OCI-LY7 (cell line): Measurements from ENCODE around the gene CXCR4. TPM values are rescaled to one million over a fixed set of nuclear protein-coding genes. Genes with fewer than 3 reads are reported as not detected.
A peak's percentile ranks its signal among the peaks of the same experiment; 100 is the strongest.

ENCODE experiments used
- BruUV-seq: library from RNA; stranded (reverse); fragments of 400-500 nt; replicated peaks from 2 replicates; lab custom pipeline; 2021; lab: Mats Ljungman, UMichigan
- CTCF ChIA-PET: fragments of 300-600 bp; sonication (Branson Sonifier 250); formaldehyde crosslinking; loops from one replicate; lab custom pipeline; 2022; ENCODE audit warnings: antibody characterized with exemption; ENCODE audit not compliant: unreplicated experiment; lab: Charles Lee
- POLR2A ChIA-PET: fragments of 300-600 bp; sonication (Branson Sonifier 250); formaldehyde crosslinking; loops from one replicate; lab custom pipeline; 2022; ENCODE audit warnings: antibody characterized with exemption; lab: Charles Lee
- DNase-seq: peaks from one replicate; pipeline ENCODE4 v3.0.0-alpha.2; 2015; ENCODE audit warnings: low spot score
- H2AFZ ChIP-seq: fragments of 200-600 bp; sonication (generic), shearing (Covaris generic); 2 replicates; pipeline ENCODE4 v1.6.1; 2014; ENCODE audit warnings: mild to moderate bottlenecking, antibody characterized with exemption, low read length, moderate library complexity
- H3K27ac ChIP-seq: fragments of 200-600 bp; sonication (generic); 2 replicates; pipeline ENCODE4 v1.5.1; 2014; ENCODE audit warnings: mixed run types, low read depth, mild to moderate bottlenecking, moderate library complexity, low read length, inconsistent platforms; ENCODE audit not compliant: poor library complexity, severe bottlenecking
- H3K36me3 ChIP-seq: fragments of 200-600 bp; sonication (generic); 2 replicates; pipeline ENCODE4 v1.6.1; 2014; ENCODE audit warnings: mild to moderate bottlenecking, antibody characterized with exemption, low read length, moderate library complexity, mixed read lengths; ENCODE audit not compliant: insufficient read depth
- H3K4me1 ChIP-seq: fragments of 200-600 bp; sonication (generic); 2 replicates; pipeline ENCODE4 v1.5.1; 2014; ENCODE audit warnings: mild to moderate bottlenecking, low read length; ENCODE audit not compliant: insufficient read depth, poor library complexity, severe bottlenecking
- H3K4me2 ChIP-seq: fragments of 200-600 bp; sonication (generic); 2 replicates; pipeline ENCODE4 v1.6.1; 2014; ENCODE audit warnings: mild to moderate bottlenecking, low read length
- H3K4me3 ChIP-seq: fragments of 200-600 bp; sonication (generic); 2 replicates; pipeline ENCODE4 v1.5.1; 2014; ENCODE audit warnings: mild to moderate bottlenecking, low read depth, low read length; ENCODE audit not compliant: poor library complexity, severe bottlenecking
- H3K79me2 ChIP-seq: fragments of 200-600 bp; sonication (generic); 2 replicates; pipeline ENCODE4 v1.6.1; 2016; ENCODE audit warnings: low read depth, mild to moderate bottlenecking, low read length, moderate library complexity, mixed read lengths; ENCODE audit not compliant: insufficient read depth
- H3K9me2 ChIP-seq: fragments of 200-600 bp; sonication (generic); 2 replicates; pipeline ENCODE4 v1.6.1; 2016; ENCODE audit warnings: mild to moderate bottlenecking, low read length, mixed read lengths; ENCODE audit not compliant: insufficient read depth
- H3K9me3 ChIP-seq: fragments of 200-600 bp; sonication (generic); 2 replicates; pipeline ENCODE4 v1.6.1; 2014; ENCODE audit warnings: mild to moderate bottlenecking, mixed run types, low read length, mixed read lengths
- H4K20me1 ChIP-seq: fragments of 200-600 bp; sonication (generic); 2 replicates; pipeline ENCODE4 v1.6.1; 2014; ENCODE audit warnings: mild to moderate bottlenecking, antibody characterized with exemption, low read length, moderate library complexity, mixed read lengths; ENCODE audit not compliant: insufficient read depth
- CTCF ChIP-seq: fragments of 200-600 bp; sonication (generic); conservative IDR thresholded peaks from 2 replicates; pipeline ENCODE4 v1.5.1; 2014; ENCODE audit warnings: mild to moderate bottlenecking, antibody characterized with exemption, low read length, moderate library complexity, mixed read lengths
- EZH2phosphoT487 ChIP-seq: fragments of 200-600 bp; sonication (generic); IDR thresholded peaks from 2 replicates; pipeline ENCODE4 v1.6.1; 2018; ENCODE audit warnings: low read depth, borderline replicate concordance, mild to moderate bottlenecking, mixed run types, antibody characterized with exemption, low read length, moderate library complexity, mixed read lengths
- intact Hi-C: fragments of 100-400 bp; cut with micrococcal nuclease; formaldehyde crosslinking; loops from one replicate; pipeline ENCODE4 v1.10.0; 2022; ENCODE audit not compliant: unreplicated experiment
- total RNA-seq, 2 experiments: library from RNA; depleted of rRNA in 1 of 2; stranded (reverse); fragments of >200 nt in 1 of 2; shearing (Covaris generic) in 1 of 2; gene quantifications; 2 replicates each; pipeline ENCODE4 v1.2.3, GENCODE V29; 2014 to 2022

CXCR4 gene
- total RNA-seq, 2 experiments from 2014 or later: 243 to 432 TPM

GRCh38 chr2:136114382-136114781 is 3.6 kb downstream of the CXCR4 start:
- Histone ChIP-seq H3K9me2 (no peaks in the 10 kb centered on the region), H3K4me2 (peak overlapping the region; percentile 95), H3K4me3 (peak overlapping the region; percentile 92), H2AFZ (no peak overlapping the region), H3K9me3 (no peaks in the 10 kb centered on the region), H4K20me1 (peaks cover 38% of the 10 kb centered on the region), H3K36me3 (peaks cover 54% of the 10 kb centered on the region), H3K27ac (peak overlapping the region; percentile 92), H3K79me2 (peaks cover 62% of the 10 kb centered on the region), H3K4me1 (peaks cover 66% of the 10 kb centered on the region)
- intact Hi-C loops: no loop called here
- TSS peak; percentile 68 for BruUV-seq
- ChIA-PET POLR2A (interaction anchor here (0.6 to 1.6 kb wide), 6 partner anchors 11 to 268 kb away, joined by 3 to 7 read pairs (median 4); no protein-coding TSS in a partner anchor), CTCF (no interaction called here)
- TF ChIP-seq CTCF (no peak), EZH2phosphoT487 (no peak)
- no peak for DNase-seq

GRCh38 chr2:136113209-136113971 is 4.6 kb downstream of the CXCR4 start:
- peaks cover 54% of the 10 kb centered on the region for H3K36me3 ChIP-seq
- H3K4me1 ChIP-seq: peaks cover 75% of the 10 kb centered on the region
- peak overlapping the region; percentile 92 for H3K4me3 ChIP-seq
- H4K20me1 ChIP-seq: peaks cover 38% of the 10 kb centered on the region
- peak overlapping the region; percentile 92 for H3K27ac ChIP-seq
- intact Hi-C loops: no loop called here
- ChIA-PET POLR2A (interaction anchor here (0.7 to 1.0 kb wide), 7 partner anchors 18 to 269 kb away, joined by 3 to 6 read pairs (median 3); no protein-coding TSS in a partner anchor), CTCF (no interaction called here)
- no peaks in the 10 kb centered on the region for H3K9me2 ChIP-seq
- peaks cover 58% of the 10 kb centered on the region for H3K79me2 ChIP-seq
- TF ChIP-seq CTCF (no peak), EZH2phosphoT487 (no peak)
- H3K4me2 ChIP-seq: peak overlapping the region; percentile 95
- BruUV-seq: no TSS peak
- H2AFZ ChIP-seq: no peak overlapping the region
- no peaks in the 10 kb centered on the region for H3K9me3 ChIP-seq
- DNase-seq: no peak
